B cell (primary cell): Measurements from ENCODE around the gene MYO19.

Experiments
- CTCF ChIP-seq: fragments of 200-600 bp; IDR thresholded peaks from one replicate; pipeline ENCODE4 v1.8.0; 2022; ENCODE audit warnings: antibody characterized with exemption, mild to moderate bottlenecking
- EZH2 ChIP-seq: IDR thresholded peaks from 2 replicates; pipeline ENCODE4 v1.6.1; 2012; ENCODE audit warnings: borderline replicate concordance, low read depth, mild to moderate bottlenecking, moderate library complexity, low read length; ENCODE audit not compliant: insufficient read depth, poor library complexity, severe bottlenecking

GRCh38 chr17:36545077-36545464 lies 10.4 kb upstream of the MYO19 start:
- TF ChIP-seq EZH2 (no peak), CTCF (no peak)
